ENCODE measurements around the gene IFITM10. TPM values are rescaled to one million over a fixed set of nuclear protein-coding genes. Genes with fewer than 3 reads are reported as not detected.

IFITM10 gene
- total RNA-seq, 1 donor from 2014 or later: 0.77 TPM

GRCh38 chr11:1755692-1756561 lies 5.5 kb upstream of the IFITM10 start:
- intact Hi-C loops (cut with micrococcal nuclease): no loop called here
- ATAC-seq: peak; percentile 60
- peak; percentile 86 for DNase-seq

- ATAC-seq (no peak), DNase-seq (no peak)
- intact Hi-C loops (cut with micrococcal nuclease): no loop called here
Measured at GRCh38 chr11:1755344-1755691, 4.9 kb upstream of the IFITM10 start.

GRCh38 chr11:1754376-1755150 lies 4.2 kb upstream of the IFITM10 start:
- DNase-seq (no peak), ATAC-seq (no peak)
- intact Hi-C loops (cut with micrococcal nuclease): no loop called here

- DNase-seq (no peak), ATAC-seq (no peak)
- intact Hi-C loops (cut with micrococcal nuclease): no loop called here
Measured at GRCh38 chr11:1753929-1754305, 3.5 kb upstream of the IFITM10 start.

- ATAC-seq: no peak
- no peak for DNase-seq
- intact Hi-C loops (cut with micrococcal nuclease): no loop called here
Measured at GRCh38 chr11:1753229-1753928, 3.0 kb upstream of the IFITM10 start.

GRCh38 chr11:1752907-1753228 lies 2.5 kb upstream of the IFITM10 start:
- intact Hi-C loops (cut with micrococcal nuclease): no loop called here
- no peak for ATAC-seq

GRCh38 chr11:1751999-1752906 lies 1.9 kb upstream of the IFITM10 start:
- intact Hi-C loops (cut with micrococcal nuclease): no loop called here
- peak; percentile 38 for DNase-seq
- ATAC-seq: no peak

More at GRCh38 chr11:1752907-1753228, 2.5 kb upstream of the IFITM10 start:
- DNase-seq: no peak

- intact Hi-C loops (cut with micrococcal nuclease): no loop called here
- DNase-seq: peak; percentile 66
- peak; percentile 39 for ATAC-seq
Measured at GRCh38 chr11:1751531-1751921, 1.1 kb upstream of the IFITM10 start.

- DNase-seq (no peak), ATAC-seq (peak; percentile 1)
- intact Hi-C loops (cut with micrococcal nuclease): no loop called here
Measured at GRCh38 chr11:1750840-1751530, 590 bp upstream of the IFITM10 start.

GRCh38 chr11:1749395-1750351 lies 722 bp downstream of the IFITM10 start:
- intact Hi-C loops (cut with micrococcal nuclease): no loop called here
- DNase-seq: no peak
- no peak for ATAC-seq

- DNase-seq (peak; percentile 55), ATAC-seq (peak; percentile 44)
- intact Hi-C loops (cut with micrococcal nuclease): no loop called here
Measured at GRCh38 chr11:1748636-1749394, 1.6 kb downstream of the IFITM10 start.

GRCh38 chr11:1747753-1748635 lies 2.4 kb downstream of the IFITM10 start:
- DNase-seq (peak; percentile 69), ATAC-seq (peak; percentile 7)
- intact Hi-C loops (cut with micrococcal nuclease): no loop called here

- ATAC-seq: no peak
- intact Hi-C loops (cut with micrococcal nuclease): no loop called here
- DNase-seq: no peak
Measured at GRCh38 chr11:1746956-1747752, 3.2 kb downstream of the IFITM10 start.

GRCh38 chr11:1746511-1746931 lies 3.9 kb downstream of the IFITM10 start:
- ATAC-seq: no peak
- no peak for DNase-seq
- intact Hi-C loops (cut with micrococcal nuclease): no loop called here

Measured in left ventricle myocardium superior (tissue), 1 donor.